ENCODE data around the gene OR8A1.

DNA sequence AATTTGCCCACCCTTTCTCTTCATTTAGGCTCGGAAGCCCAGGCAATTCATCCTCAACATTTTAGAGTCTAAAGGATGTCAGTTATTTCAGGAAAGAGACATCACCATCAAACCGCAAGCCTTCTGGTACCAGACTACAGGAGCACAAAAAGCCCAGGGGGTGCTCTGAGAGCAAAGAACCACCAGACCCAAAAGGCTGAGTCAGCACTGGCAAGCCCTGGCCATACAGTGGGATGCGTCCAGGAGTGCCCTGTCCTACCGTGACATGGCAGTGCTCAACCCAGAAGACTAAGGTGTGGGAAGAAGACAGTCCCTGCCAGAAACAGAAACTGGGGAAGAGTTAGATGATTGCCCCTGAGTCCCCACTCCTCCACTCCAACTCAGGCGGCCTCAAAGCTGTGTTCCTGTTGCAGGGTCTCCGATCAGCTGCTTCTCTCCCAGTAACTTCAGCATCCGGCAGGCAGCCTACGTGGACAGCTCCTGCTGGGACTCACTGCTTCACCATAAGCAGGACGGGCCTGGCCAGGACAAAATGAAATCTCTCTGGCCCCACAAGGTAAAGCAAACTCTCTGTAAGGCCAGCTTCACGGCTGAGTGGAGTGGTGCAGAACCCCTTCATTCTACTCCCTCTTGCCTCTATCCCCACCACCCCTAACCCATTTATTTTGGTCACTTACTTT is 42.9 kb downstream of the OR8A1 start:
- TF ChIP-seq, protein P1, sequence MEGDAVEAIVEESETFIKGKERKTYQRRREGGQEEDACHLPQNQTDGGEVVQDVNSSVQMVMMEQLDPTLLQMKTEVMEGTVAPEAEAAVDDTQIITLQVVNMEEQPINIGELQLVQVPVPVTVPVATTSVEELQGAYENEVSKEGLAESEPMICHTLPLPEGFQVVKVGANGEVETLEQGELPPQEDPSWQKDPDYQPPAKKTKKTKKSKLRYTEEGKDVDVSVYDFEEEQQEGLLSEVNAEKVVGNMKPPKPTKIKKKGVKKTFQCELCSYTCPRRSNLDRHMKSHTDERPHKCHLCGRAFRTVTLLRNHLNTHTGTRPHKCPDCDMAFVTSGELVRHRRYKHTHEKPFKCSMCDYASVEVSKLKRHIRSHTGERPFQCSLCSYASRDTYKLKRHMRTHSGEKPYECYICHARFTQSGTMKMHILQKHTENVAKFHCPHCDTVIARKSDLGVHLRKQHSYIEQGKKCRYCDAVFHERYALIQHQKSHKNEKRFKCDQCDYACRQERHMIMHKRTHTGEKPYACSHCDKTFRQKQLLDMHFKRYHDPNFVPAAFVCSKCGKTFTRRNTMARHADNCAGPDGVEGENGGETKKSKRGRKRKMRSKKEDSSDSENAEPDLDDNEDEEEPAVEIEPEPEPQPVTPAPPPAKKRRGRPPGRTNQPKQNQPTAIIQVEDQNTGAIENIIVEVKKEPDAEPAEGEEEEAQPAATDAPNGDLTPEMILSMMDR (IDR thresholded peaks at IDR 0.05; ENCODE audit: low read length), result no peak
- TF ChIP-seq EZH2 (IDR thresholded peaks at IDR 0.05; ENCODE audit: borderline replicate concordance, low read length), result no peak
